GM15510 (cell line): Measurements from ENCODE around the gene GPR63.

Experiments used
- POLR2A ChIP-seq: IDR thresholded peaks from 3 replicates; pipeline ENCODE4 v1.6.1; 2011; ENCODE audit warnings: borderline replicate concordance; ENCODE audit not compliant: insufficient read length; ENCODE audit errors: extremely low read depth

GPR63 gene

GRCh38 chr6:96834070-96834469, 3.2 kb downstream of the GPR63 start:
- TF ChIP-seq POLR2A, result no peak

- TF ChIP-seq POLR2A, result no peak
Measured at GRCh38 chr6:96832780-96833179, 4.5 kb downstream of the GPR63 start.

- TF ChIP-seq POLR2A, result no peak
Measured at GRCh38 chr6:96826865-96827264, 10.4 kb downstream of the GPR63 start.

- no peak for TF ChIP-seq POLR2A
Measured at GRCh38 chr6:96823743-96824142, 13.5 kb downstream of the GPR63 start.

GRCh38 chr6:96821034-96821433, 16.2 kb downstream of the GPR63 start:
- TF ChIP-seq POLR2A, result no peak

- TF ChIP-seq POLR2A, result no peak
Measured at GRCh38 chr6:96816301-96816817, 20.9 kb downstream of the GPR63 start.

- TF ChIP-seq POLR2A, result no peak
Measured at GRCh38 chr6:96814625-96815024, 22.7 kb downstream of the GPR63 start.

GRCh38 chr6:96812077-96812703, 25.1 kb downstream of the GPR63 start:
- TF ChIP-seq POLR2A, result no peak

GRCh38 chr6:96811670-96812069, 25.6 kb downstream of the GPR63 start:
- no peak for TF ChIP-seq POLR2A

GRCh38 chr6:96811136-96811535, 26.1 kb downstream of the GPR63 start:
- TF ChIP-seq POLR2A, result no peak

- TF ChIP-seq POLR2A, result no peak
Measured at GRCh38 chr6:96809119-96809518, 28.2 kb downstream of the GPR63 start.

- TF ChIP-seq POLR2A, result no peak
Measured at GRCh38 chr6:96803106-96803481, 34.2 kb downstream of the GPR63 start.

- no peak for TF ChIP-seq POLR2A
Measured at GRCh38 chr6:96795481-96795880, 41.8 kb downstream of the GPR63 start.

GRCh38 chr6:96794980-96795379, 42.3 kb downstream of the GPR63 start:
- TF ChIP-seq POLR2A, result no peak

- no peak for TF ChIP-seq POLR2A
Measured at GRCh38 chr6:96792561-96793190, 44.6 kb downstream of the GPR63 start.

GRCh38 chr6:96789871-96790270, 47.4 kb downstream of the GPR63 start:
- TF ChIP-seq POLR2A, result no peak
